ENCODE results near the gene IDUA.

GRCh38 chr4:1021386-1022050 lies 34.7 kb downstream of the IDUA start:
- no peak for TF ChIP-seq SPI1 (IDR thresholded peaks at IDR 0.05; ENCODE audit: low read depth, low read length)
- TF ChIP-seq POLR2A (IDR thresholded peaks at IDR 0.05; ENCODE audit: low read depth, low read length) = no peak
- TF ChIP-seq POLR2AphosphoS5 (IDR thresholded peaks at IDR 0.05; ENCODE audit: low read depth, low read length) = no peak
- TF ChIP-seq PAX5 (IDR thresholded peaks at IDR 0.05; ENCODE audit: insufficient read depth, low read length, severe bottlenecking) = no peak

All from GM12891 (cell line).